IMR-90 (cell line): ENCODE data around the gene OCIAD1. TPM values are rescaled to one million over a fixed set of nuclear protein-coding genes. Genes with fewer than 3 reads are reported as not detected.

ENCODE experiments used
- ATAC-seq: fragments of 200-7000 bp; cut with Tn5 transposase; 2 replicates; pipeline ENCODE4 v1.9.1; 2020; ENCODE audit warnings: low read depth, mild to moderate bottlenecking, moderate library complexity
- BruUV-seq: library from RNA; stranded (reverse); fragments of 400-500 nt; replicated peaks from 2 replicates; lab custom pipeline; 2021; lab: Mats Ljungman, UMichigan
- CTCF ChIA-PET: fragments of 300-600 bp; formaldehyde crosslinking; extraction: SDS; loops from one replicate; lab custom pipeline; 2021; ENCODE audit warnings: antibody characterized with exemption; lab: Yijun Ruan, JAX
- POLR2A ChIA-PET: fragments of 300-600 bp; sonication (Branson Sonifier 250); formaldehyde crosslinking; loops from one replicate; lab custom pipeline; 2022; ENCODE audit warnings: antibody characterized with exemption; ENCODE audit not compliant: unreplicated experiment; lab: Charles Lee
- DNase-seq: peaks from one replicate; pipeline ENCODE4 v3.0.0; 2013
- H2AFZ ChIP-seq: replicated peaks from 2 replicates; pipeline ENCODE3; 2013; ENCODE audit warnings: low read length, mild to moderate bottlenecking; ENCODE audit not compliant: poor library complexity
- H2AK5ac ChIP-seq: 2 replicates; pipeline ENCODE4 v1.6.1; 2013; ENCODE audit warnings: low read depth, low read length, inconsistent platforms
- H2AK9ac ChIP-seq: replicated peaks from 2 replicates; pipeline ENCODE3; 2013; ENCODE audit warnings: mild to moderate bottlenecking, low read depth, low read length, moderate library complexity; ENCODE audit not compliant: poor library complexity
- H2BK120ac ChIP-seq: 2 replicates; pipeline ENCODE4 v1.6.1; 2013; ENCODE audit warnings: low read depth, low read length, inconsistent platforms
- H2BK15ac ChIP-seq: 3 replicates; pipeline ENCODE4 v1.6.1; 2013; ENCODE audit warnings: low read depth, low read length, inconsistent platforms
- H2BK20ac ChIP-seq: 2 replicates; pipeline ENCODE4 v1.6.1; 2013; ENCODE audit warnings: low read depth, mild to moderate bottlenecking, inconsistent platforms, low read length, moderate library complexity
- H2BK5ac ChIP-seq: 2 replicates; pipeline ENCODE4 v1.6.1; 2013; ENCODE audit warnings: mild to moderate bottlenecking, low read depth, low read length, inconsistent platforms; ENCODE audit not compliant: poor library complexity, severe bottlenecking
- H3K14ac ChIP-seq: replicated peaks from 2 replicates; pipeline ENCODE4 v1.6.1; 2013; ENCODE audit warnings: low read depth, low read length, inconsistent platforms
- H3K18ac ChIP-seq: 2 replicates; pipeline ENCODE4 v1.6.1; 2013; ENCODE audit warnings: low read depth, low read length, control low read depth
- H3K23ac ChIP-seq: 2 replicates; pipeline ENCODE4 v1.6.1; 2013; ENCODE audit warnings: low read depth, low read length, inconsistent platforms
- H3K27ac ChIP-seq: 2 replicates; pipeline ENCODE4 v1.5.1; 2013; ENCODE audit warnings: mild to moderate bottlenecking, control low read depth, low read length; ENCODE audit not compliant: insufficient read depth
- H3K27me3 ChIP-seq: 2 replicates; pipeline ENCODE4 v1.6.1; 2013; ENCODE audit warnings: low read length; ENCODE audit not compliant: control insufficient read depth, insufficient read depth
- H3K36me3 ChIP-seq: 2 replicates; pipeline ENCODE4 v1.6.1; 2013; ENCODE audit warnings: low read length, mixed read lengths; ENCODE audit not compliant: control insufficient read depth, insufficient read depth
- H3K4ac ChIP-seq: 2 replicates; pipeline ENCODE4 v1.6.1; 2013; ENCODE audit warnings: low read depth, low read length, inconsistent platforms
- H3K4me1 ChIP-seq: 2 replicates; pipeline ENCODE4 v1.6.1; 2013; ENCODE audit warnings: low read length, mixed read lengths; ENCODE audit not compliant: control insufficient read depth, insufficient read depth
- H3K4me2 ChIP-seq: 2 replicates; pipeline ENCODE4 v1.6.1; 2013; ENCODE audit warnings: low read depth, mild to moderate bottlenecking, control low read depth, low read length, moderate library complexity
- H3K4me3 ChIP-seq: 2 replicates; pipeline ENCODE4 v1.5.1; 2013; ENCODE audit warnings: low read depth, mild to moderate bottlenecking, control low read depth, low read length, moderate library complexity; ENCODE audit not compliant: insufficient read depth
- H3K56ac ChIP-seq: 2 replicates; pipeline ENCODE4 v1.6.1; 2013; ENCODE audit warnings: low read length, inconsistent platforms; ENCODE audit not compliant: insufficient read depth; ENCODE audit errors: extremely low read depth
- H3K79me1 ChIP-seq, 2 experiments: 2 replicates each; pipeline ENCODE4 v1.6.1; 2013; ENCODE audit warnings: low read length in 2 of 2, inconsistent platforms in 1 of 2, low read depth in 1 of 2
- H3K9ac ChIP-seq: 2 replicates; pipeline ENCODE4 v1.6.1; 2013; ENCODE audit warnings: low read depth, low read length, control low read depth
- H3K9me1 ChIP-seq: 2 replicates; pipeline ENCODE4 v1.6.1; 2013; ENCODE audit warnings: low read length, inconsistent platforms; ENCODE audit not compliant: insufficient read depth
- H3K9me3 ChIP-seq: 2 replicates; pipeline ENCODE4 v1.6.1; 2013; ENCODE audit warnings: low read length; ENCODE audit not compliant: control insufficient read depth, insufficient read depth
- H4K20me1 ChIP-seq: 2 replicates; pipeline ENCODE4 v1.6.1; 2013; ENCODE audit warnings: low read length, inconsistent platforms; ENCODE audit not compliant: insufficient read depth
- H4K5ac ChIP-seq: 2 replicates; pipeline ENCODE4 v1.6.1; 2013; ENCODE audit warnings: mild to moderate bottlenecking, low read depth, low read length, control low read depth
- H4K8ac ChIP-seq, 2 experiments: 2 replicates each; pipeline ENCODE4 v1.6.1; 2013; ENCODE audit warnings: low read depth in 2 of 2, low read length in 2 of 2, control low read depth in 1 of 2, inconsistent platforms in 1 of 2
- H4K91ac ChIP-seq: 2 replicates; pipeline ENCODE4 v1.6.1; 2013; ENCODE audit warnings: low read depth, low read length, inconsistent platforms; ENCODE audit not compliant: insufficient read depth
- MAZ ChIP-seq: IDR thresholded peaks from 2 replicates; pipeline ENCODE4 v1.6.1; 2012; ENCODE audit warnings: low read depth, mild to moderate bottlenecking, low read length, improper control_type of control experiment, moderate library complexity, borderline replicate concordance
- WGBS, 2 experiments: methylation state at CpG; one replicate each; pipeline versions ENCODE4 v1.1.5 to v1.1.7; 2013; ENCODE audit warnings: missing lambda C conversion rate in 2 of 2; ENCODE audit not compliant: insufficient read length in 1 of 2; ENCODE audit errors: extremely low coverage in 2 of 2; 5-methylcytosine and 5-hydroxymethylcytosine counted together
- dilution Hi-C: fragments of 300-500 bp; cut with HindIII; formaldehyde crosslinking; loops from one replicate; pipeline ENCODE4 v1.14.3; 2018; ENCODE audit warnings: low sequenced_read_pairs; ENCODE audit not compliant: unreplicated experiment
- in situ Hi-C: fragments of 300-500 bp; cut with MboI; formaldehyde crosslinking; loops from 3 replicates; pipeline ENCODE4 v1.14.3; 2019; ENCODE audit warnings: low sequenced_read_pairs, inconsistent platforms, mixed read lengths
- intact Hi-C: fragments of 100-400 bp; cut with micrococcal nuclease; formaldehyde crosslinking; loops from 2 replicates; pipeline ENCODE4 v1.10.0; 2022
- polyA plus RNA-seq, 3 experiments: library from polyadenylated mRNA; depleted of rRNA; stranded (reverse); fragments of >200 nt; gene quantifications; 2 replicates each; pipeline ENCODE4 v1.2.3, GENCODE V29; 2012; ENCODE audit warnings: low replicate concordance in 1 of 3
- total RNA-seq: library from RNA; depleted of rRNA; stranded (reverse); fragments of >200 nt; gene quantifications from 2 replicates; pipeline ENCODE4 v1.2.3, GENCODE V29; 2012

Gene OCIAD1
- total and polyA plus RNA-seq, 2 of the 4 experiments (the other 2 are of a cell fraction) = 86.9 to 112 TPM

- in situ Hi-C loops (no loop called here), dilution Hi-C loops (no loop called here), intact Hi-C loops (no loop called here)
- Histone ChIP-seq H3K9me3 (no peaks in the 10 kb centered on the region), H2AFZ (no peak overlapping the region), H3K27me3 (no peaks in the 10 kb centered on the region), H2AK5ac (no peak overlapping the region), H4K91ac (no peak overlapping the region), H4K5ac (no peak overlapping the region), H3K18ac (no peak overlapping the region), H2AK9ac (no peak overlapping the region), H4K20me1 (no peaks in the 10 kb centered on the region), H3K23ac (no peak overlapping the region), H3K4me1 (no peaks in the 10 kb centered on the region), H3K27ac (no peak overlapping the region), H3K9me1 (0 out of 2 replicates have a peak, but pooled peaks cover 3% of the 10 kb centered on the region), H3K4me2 (no peak overlapping the region), H3K79me1 (no peaks in the 10 kb centered on the region), H3K9ac (no peak overlapping the region), H3K36me3 (no peaks in the 10 kb centered on the region), H4K8ac (no peak overlapping the region), H3K4ac (no peak overlapping the region), H2BK120ac (no peak overlapping the region), H3K4me3 (no peak overlapping the region), H2BK20ac (no peak overlapping the region), H2BK5ac (no peak overlapping the region), H3K56ac (no peak overlapping the region), H3K14ac (no peak overlapping the region), H2BK15ac (no peak overlapping the region)
- no peak for DNase-seq
- CTCF ChIA-PET = no interaction called here
- no CpG with 5 or more reads among the region's 1 CpG for WGBS, 2 experiments
- TF ChIP-seq MAZ = no peak
- POLR2A ChIA-PET = no interaction called here
- BruUV-seq = no TSS peak
- ATAC-seq = no peak
Measured at GRCh38 chr4:48787056-48787455, 43.8 kb upstream of the OCIAD1 start.
